HepG2 (cell line): ENCODE measurements around the gene GABRG3.

Source experiments
- CTCF ChIP-seq: sonication (generic); formaldehyde crosslinking; IDR thresholded peaks from 2 replicates; pipeline ENCODE4 v1.5.0; 2020; ENCODE audit warnings: mild to moderate bottlenecking, missing genetic modification reagents, moderate library complexity
- GTF2F1 ChIP-seq: fragments of 150-350 bp; IDR thresholded peaks from 2 replicates; pipeline ENCODE4 v1.6.1; 2014; ENCODE audit warnings: low read length
- LRRFIP1 ChIP-seq: sonication (generic); formaldehyde crosslinking; conservative IDR thresholded peaks from 2 replicates; pipeline ENCODE4 v1.4.0; 2020; ENCODE audit warnings: missing genetic modification reagents
- NFYB ChIP-seq: sonication (generic); formaldehyde crosslinking; IDR thresholded peaks from 2 replicates; pipeline ENCODE4 v1.4.0; 2020; ENCODE audit warnings: missing genetic modification reagents
- POLR2AphosphoS5 ChIP-seq: IDR thresholded peaks from 2 replicates; pipeline ENCODE4 v1.6.1; 2012; ENCODE audit warnings: low read depth, low read length
- SP1 ChIP-seq, 2 experiments: fragments of 450-650 bp in 1 of 2; sonication (generic) in 1 of 2; formaldehyde crosslinking in 1 of 2; IDR thresholded peaks; 2 replicates each; pipeline versions ENCODE4 v1.4.0 to v1.6.1; 2016 to 2020; ENCODE audit warnings: missing genetic modification reagents in 1 of 2
- ZNF44 ChIP-seq: sonication (generic); formaldehyde crosslinking; IDR thresholded peaks from 2 replicates; pipeline ENCODE4 v1.5.1; 2020; ENCODE audit warnings: mild to moderate bottlenecking, missing genetic modification reagents
- ZNF660 ChIP-seq: sonication (generic); formaldehyde crosslinking; IDR thresholded peaks from 2 replicates; pipeline ENCODE4 v1.5.1; 2020; ENCODE audit warnings: mild to moderate bottlenecking, low read depth, missing genetic modification reagents, borderline replicate concordance
- TF ChIP-seq, protein P1 (sequence below): sonication (generic); formaldehyde crosslinking; IDR thresholded peaks from 2 replicates; pipeline ENCODE4 v1.4.0; 2020; ENCODE audit warnings: missing genetic modification reagents, borderline replicate concordance
- TF ChIP-seq, protein P2 (sequence below): sonication (generic); formaldehyde crosslinking; IDR thresholded peaks from 2 replicates; pipeline ENCODE4 v1.4.0; 2020; ENCODE audit warnings: missing genetic modification reagents
- TF ChIP-seq, protein P3 (sequence below): sonication (generic); formaldehyde crosslinking; IDR thresholded peaks from 2 replicates; pipeline ENCODE4 v1.4.0; 2020; ENCODE audit warnings: missing genetic modification reagents
- TF ChIP-seq, protein P4 (sequence below): sonication (generic); formaldehyde crosslinking; IDR thresholded peaks from 2 replicates; pipeline ENCODE4 v1.4.0; 2020; ENCODE audit warnings: mild to moderate bottlenecking, missing genetic modification reagents

- TF ChIP-seq LRRFIP1 (CRISPR knock-in tag) (no peak), NFYB (no peak), GTF2F1 (no peak), POLR2AphosphoS5 (no peak), SP1 (IDR thresholded peaks at IDR 0.05) (no peak), SP1 (CRISPR knock-in tag; IDR thresholded peaks at IDR 0.05) (no peak), CTCF (CRISPR knock-in tag) (no peak), ZNF660 (CRISPR knock-in tag) (no peak), ZNF44 (CRISPR knock-in tag) (no peak)
- TF ChIP-seq, protein P1, sequence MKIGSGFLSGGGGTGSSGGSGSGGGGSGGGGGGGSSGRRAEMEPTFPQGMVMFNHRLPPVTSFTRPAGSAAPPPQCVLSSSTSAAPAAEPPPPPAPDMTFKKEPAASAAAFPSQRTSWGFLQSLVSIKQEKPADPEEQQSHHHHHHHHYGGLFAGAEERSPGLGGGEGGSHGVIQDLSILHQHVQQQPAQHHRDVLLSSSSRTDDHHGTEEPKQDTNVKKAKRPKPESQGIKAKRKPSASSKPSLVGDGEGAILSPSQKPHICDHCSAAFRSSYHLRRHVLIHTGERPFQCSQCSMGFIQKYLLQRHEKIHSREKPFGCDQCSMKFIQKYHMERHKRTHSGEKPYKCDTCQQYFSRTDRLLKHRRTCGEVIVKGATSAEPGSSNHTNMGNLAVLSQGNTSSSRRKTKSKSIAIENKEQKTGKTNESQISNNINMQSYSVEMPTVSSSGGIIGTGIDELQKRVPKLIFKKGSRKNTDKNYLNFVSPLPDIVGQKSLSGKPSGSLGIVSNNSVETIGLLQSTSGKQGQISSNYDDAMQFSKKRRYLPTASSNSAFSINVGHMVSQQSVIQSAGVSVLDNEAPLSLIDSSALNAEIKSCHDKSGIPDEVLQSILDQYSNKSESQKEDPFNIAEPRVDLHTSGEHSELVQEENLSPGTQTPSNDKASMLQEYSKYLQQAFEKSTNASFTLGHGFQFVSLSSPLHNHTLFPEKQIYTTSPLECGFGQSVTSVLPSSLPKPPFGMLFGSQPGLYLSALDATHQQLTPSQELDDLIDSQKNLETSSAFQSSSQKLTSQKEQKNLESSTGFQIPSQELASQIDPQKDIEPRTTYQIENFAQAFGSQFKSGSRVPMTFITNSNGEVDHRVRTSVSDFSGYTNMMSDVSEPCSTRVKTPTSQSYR (CRISPR knock-in tag), result no peak
- TF ChIP-seq, protein P2, sequence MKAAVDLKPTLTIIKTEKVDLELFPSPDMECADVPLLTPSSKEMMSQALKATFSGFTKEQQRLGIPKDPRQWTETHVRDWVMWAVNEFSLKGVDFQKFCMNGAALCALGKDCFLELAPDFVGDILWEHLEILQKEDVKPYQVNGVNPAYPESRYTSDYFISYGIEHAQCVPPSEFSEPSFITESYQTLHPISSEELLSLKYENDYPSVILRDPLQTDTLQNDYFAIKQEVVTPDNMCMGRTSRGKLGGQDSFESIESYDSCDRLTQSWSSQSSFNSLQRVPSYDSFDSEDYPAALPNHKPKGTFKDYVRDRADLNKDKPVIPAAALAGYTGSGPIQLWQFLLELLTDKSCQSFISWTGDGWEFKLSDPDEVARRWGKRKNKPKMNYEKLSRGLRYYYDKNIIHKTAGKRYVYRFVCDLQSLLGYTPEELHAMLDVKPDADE (CRISPR knock-in tag), result no peak
- TF ChIP-seq, protein P3, sequence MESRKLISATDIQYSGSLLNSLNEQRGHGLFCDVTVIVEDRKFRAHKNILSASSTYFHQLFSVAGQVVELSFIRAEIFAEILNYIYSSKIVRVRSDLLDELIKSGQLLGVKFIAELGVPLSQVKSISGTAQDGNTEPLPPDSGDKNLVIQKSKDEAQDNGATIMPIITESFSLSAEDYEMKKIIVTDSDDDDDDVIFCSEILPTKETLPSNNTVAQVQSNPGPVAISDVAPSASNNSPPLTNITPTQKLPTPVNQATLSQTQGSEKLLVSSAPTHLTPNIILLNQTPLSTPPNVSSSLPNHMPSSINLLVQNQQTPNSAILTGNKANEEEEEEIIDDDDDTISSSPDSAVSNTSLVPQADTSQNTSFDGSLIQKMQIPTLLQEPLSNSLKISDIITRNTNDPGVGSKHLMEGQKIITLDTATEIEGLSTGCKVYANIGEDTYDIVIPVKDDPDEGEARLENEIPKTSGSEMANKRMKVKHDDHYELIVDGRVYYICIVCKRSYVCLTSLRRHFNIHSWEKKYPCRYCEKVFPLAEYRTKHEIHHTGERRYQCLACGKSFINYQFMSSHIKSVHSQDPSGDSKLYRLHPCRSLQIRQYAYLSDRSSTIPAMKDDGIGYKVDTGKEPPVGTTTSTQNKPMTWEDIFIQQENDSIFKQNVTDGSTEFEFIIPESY (CRISPR knock-in tag), result no peak
- TF ChIP-seq, protein P4, sequence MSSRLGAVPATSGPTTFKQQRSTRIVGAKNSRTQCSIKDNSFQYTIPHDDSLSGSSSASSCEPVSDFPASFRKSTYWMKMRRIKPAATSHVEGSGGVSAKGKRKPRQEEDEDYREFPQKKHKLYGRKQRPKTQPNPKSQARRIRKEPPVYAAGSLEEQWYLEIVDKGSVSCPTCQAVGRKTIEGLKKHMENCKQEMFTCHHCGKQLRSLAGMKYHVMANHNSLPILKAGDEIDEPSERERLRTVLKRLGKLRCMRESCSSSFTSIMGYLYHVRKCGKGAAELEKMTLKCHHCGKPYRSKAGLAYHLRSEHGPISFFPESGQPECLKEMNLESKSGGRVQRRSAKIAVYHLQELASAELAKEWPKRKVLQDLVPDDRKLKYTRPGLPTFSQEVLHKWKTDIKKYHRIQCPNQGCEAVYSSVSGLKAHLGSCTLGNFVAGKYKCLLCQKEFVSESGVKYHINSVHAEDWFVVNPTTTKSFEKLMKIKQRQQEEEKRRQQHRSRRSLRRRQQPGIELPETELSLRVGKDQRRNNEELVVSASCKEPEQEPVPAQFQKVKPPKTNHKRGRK (CRISPR knock-in tag), result no peak
Observed at GRCh38 chr15:27396996-27397395, 426.0 kb downstream of the GABRG3 start.
